ENCODE data around the gene GOLM1. TPM values are rescaled to one million over a fixed set of nuclear protein-coding genes. Genes with fewer than 3 reads are reported as not detected.

Gene GOLM1
- total RNA-seq, 1 experiment from 2014 or later: 71.6 TPM

- Histone ChIP-seq H3K4me1 (ENCODE audit: insufficient read depth, low read length) (no peaks in the 10 kb centered on the region), H3K18ac (ENCODE audit: insufficient read length, low read depth, low read length) (no peak overlapping the region), H3K79me1 (ENCODE audit: insufficient read depth, low read depth, low read length, poor library complexity, severe bottlenecking) (no peaks in the 10 kb centered on the region), H2BK120ac (ENCODE audit: low read depth, low read length, poor library complexity, severe bottlenecking) (no peak overlapping the region), H4K91ac (ENCODE audit: insufficient read length, low read depth, low read length) (no peak overlapping the region), H3K79me2 (ENCODE audit: insufficient read depth, low read length) (no peaks in the 10 kb centered on the region), H3K56ac (ENCODE audit: insufficient read length, low read depth, low read length) (no peak overlapping the region), H3K23me2 (ENCODE audit: insufficient read length, low read depth, low read length, poor library complexity, severe bottlenecking) (no peaks in the 10 kb centered on the region), H2AFZ (ENCODE audit: low read length) (no peak overlapping the region), H2BK12ac (ENCODE audit: insufficient read length, low read depth, low read length) (no peak overlapping the region), H2BK15ac (ENCODE audit: low read depth, low read length) (no peak overlapping the region), H3K14ac (ENCODE audit: insufficient read depth, low read length) (no peak overlapping the region), H3K27ac (ENCODE audit: insufficient read length, low read depth, low read length) (no peak overlapping the region), H3K27me3 (ENCODE audit: insufficient read depth, low read length) (no peaks in the 10 kb centered on the region; the same call in 1 of the 2 replicates), H3K4ac (ENCODE audit: low read depth, low read length) (no peak overlapping the region), H3K9me3 (ENCODE audit: control insufficient read depth, low read depth, low read length) (no peaks in the 10 kb centered on the region), H2BK5ac (ENCODE audit: insufficient read length, low read length) (no peak overlapping the region), H3K23ac (ENCODE audit: insufficient read length, low read depth, low read length) (no peak overlapping the region), H3K4me2 (ENCODE audit: insufficient read depth, insufficient read length, low read length) (no peak overlapping the region), H2BK20ac (ENCODE audit: low read depth, low read length, poor library complexity, severe bottlenecking) (no peak overlapping the region), H4K8ac (replicated peaks; ENCODE audit: insufficient read length, low read depth, low read length) (no peak overlapping the region), H3K9ac (ENCODE audit: extremely low read depth, insufficient read length, low read length) (no peak overlapping the region), H4K5ac (ENCODE audit: insufficient read length, low read depth, low read length) (no peak overlapping the region), H2AK5ac (ENCODE audit: insufficient read length, low read length) (no peak overlapping the region), H4K20me1 (ENCODE audit: control insufficient read depth, insufficient read depth, insufficient read length) (no peaks in the 10 kb centered on the region), H3T11ph (ENCODE audit: low read length) (no peak overlapping the region)
- H3K27ac Mint-ChIP-seq: no peak overlapping the region
- TF ChIP-seq CTCF (conservative IDR thresholded peaks at IDR 0.05): no peak
- H3K27me3 Mint-ChIP-seq (ENCODE audit: low read depth): no peaks in the 10 kb centered on the region
- DNase-seq: no peak
- H3K9me3 Mint-ChIP-seq: no peaks in the 10 kb centered on the region; a peak in 1 of 5 replicates
- no peaks in the 10 kb centered on the region for H3K4me1 Mint-ChIP-seq
- H3K36me3 Mint-ChIP-seq (ENCODE audit: insufficient read depth in 1 of 3, low read depth in 3 of 3): peaks cover 15 to 60% (median 44%) of the 10 kb centered on the region in 3 experiments
- no peak overlapping the region for H3K4me3 Mint-ChIP-seq
Measured at GRCh38 chr9:85995097-85995496, 104.3 kb downstream of the GOLM1 start.

All from H9 (cell line).